ENCODE measurements around the gene SMPD2. TPM values are rescaled to one million over a fixed set of nuclear protein-coding genes. Genes with fewer than 3 reads are reported as not detected.

SMPD2 gene
- total RNA-seq, 1 experiment from 2014 or later = 12.3 TPM

DNA sequence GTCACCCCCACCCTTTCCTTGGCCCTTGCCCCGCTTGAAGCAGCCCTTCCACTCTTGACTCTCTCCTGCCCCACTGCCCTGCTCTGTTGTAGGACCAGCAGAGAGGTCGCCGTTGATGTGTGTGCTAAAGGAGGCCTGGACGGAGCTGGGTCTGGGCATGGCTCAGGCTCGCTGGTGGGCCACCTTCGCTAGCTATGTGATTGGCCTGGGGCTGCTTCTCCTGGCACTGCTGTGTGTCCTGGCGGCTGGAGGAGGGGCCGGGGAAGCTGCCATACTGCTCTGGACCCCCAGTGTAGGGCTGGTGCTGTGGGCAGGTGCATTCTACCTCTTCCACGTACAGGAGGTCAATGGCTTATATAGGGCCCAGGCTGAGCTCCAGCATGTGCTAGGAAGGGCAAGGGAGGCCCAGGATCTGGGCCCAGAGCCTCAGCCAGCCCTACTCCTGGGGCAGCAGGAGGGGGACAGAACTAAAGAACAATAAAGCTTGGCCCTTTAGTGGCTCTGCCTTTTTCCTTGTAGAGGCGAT lies 3.0 kb downstream of the SMPD2 start:
- intact Hi-C loops (cut with micrococcal nuclease; ENCODE audit: unreplicated experiment) = loop anchor here (10.0 kb wide), 1 partner anchor 259 kb away; no protein-coding TSS in a partner anchor
- CTCF ChIA-PET = interaction anchor here (0.6 kb wide), 1 partner anchor 1880 kb away, joined by 3 read pairs; no protein-coding TSS in a partner anchor

DNA sequence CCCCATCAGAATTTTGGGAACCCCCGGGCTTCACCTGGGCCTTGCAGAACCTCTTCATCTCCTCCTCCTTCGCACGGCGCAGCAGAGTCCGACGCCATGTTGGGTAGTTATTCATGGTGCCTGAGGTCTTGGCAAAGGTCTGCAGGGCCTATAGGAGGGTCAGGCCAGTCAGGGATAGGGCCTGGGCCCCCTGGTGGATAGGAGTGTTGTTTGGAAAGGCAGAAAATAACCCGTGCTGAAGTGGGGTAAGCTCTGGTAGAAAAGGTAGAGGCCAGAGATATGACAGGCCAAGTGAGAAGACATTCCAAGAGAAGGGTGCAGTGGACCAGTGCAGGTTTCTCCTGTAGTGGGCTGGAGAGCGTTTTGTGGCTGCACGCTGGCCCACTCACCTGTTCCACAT lies 4.9 kb downstream of the SMPD2 start:
- intact Hi-C loops (cut with micrococcal nuclease; ENCODE audit: unreplicated experiment) = loop anchor here (5.0 to 10.0 kb wide), 2 partner anchors 37 to 261 kb away; partner anchors contain the start of gene ZBTB24
- H3K36me3 Mint-ChIP-seq (ENCODE audit: insufficient read depth, unreplicated experiment) = peaks cover 15% of the 10 kb centered on the region
- CTCF ChIA-PET = interaction anchor here (1.0 kb wide), 1 partner anchor 61 kb away, joined by 3 read pairs; no protein-coding TSS in a partner anchor

More for the DNA sequence above, 3.0 kb downstream of the SMPD2 start:
- POLR2A ChIA-PET = no interaction called here
- TF ChIP-seq, protein P1, sequence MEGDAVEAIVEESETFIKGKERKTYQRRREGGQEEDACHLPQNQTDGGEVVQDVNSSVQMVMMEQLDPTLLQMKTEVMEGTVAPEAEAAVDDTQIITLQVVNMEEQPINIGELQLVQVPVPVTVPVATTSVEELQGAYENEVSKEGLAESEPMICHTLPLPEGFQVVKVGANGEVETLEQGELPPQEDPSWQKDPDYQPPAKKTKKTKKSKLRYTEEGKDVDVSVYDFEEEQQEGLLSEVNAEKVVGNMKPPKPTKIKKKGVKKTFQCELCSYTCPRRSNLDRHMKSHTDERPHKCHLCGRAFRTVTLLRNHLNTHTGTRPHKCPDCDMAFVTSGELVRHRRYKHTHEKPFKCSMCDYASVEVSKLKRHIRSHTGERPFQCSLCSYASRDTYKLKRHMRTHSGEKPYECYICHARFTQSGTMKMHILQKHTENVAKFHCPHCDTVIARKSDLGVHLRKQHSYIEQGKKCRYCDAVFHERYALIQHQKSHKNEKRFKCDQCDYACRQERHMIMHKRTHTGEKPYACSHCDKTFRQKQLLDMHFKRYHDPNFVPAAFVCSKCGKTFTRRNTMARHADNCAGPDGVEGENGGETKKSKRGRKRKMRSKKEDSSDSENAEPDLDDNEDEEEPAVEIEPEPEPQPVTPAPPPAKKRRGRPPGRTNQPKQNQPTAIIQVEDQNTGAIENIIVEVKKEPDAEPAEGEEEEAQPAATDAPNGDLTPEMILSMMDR (IDR thresholded peaks at IDR 0.05; ENCODE audit: insufficient read depth in 1 of 2, low read depth in 1 of 2, low read length in 1 of 2, severe bottlenecking in 1 of 2, unreplicated experiment in 1 of 2) = no peak
- H3K9me3 Mint-ChIP-seq (ENCODE audit: unreplicated experiment) = no peaks in the 10 kb centered on the region
- H3K27ac Mint-ChIP-seq (ENCODE audit: unreplicated experiment) = no peak overlapping the region
- H3K27me3 Mint-ChIP-seq (ENCODE audit: insufficient read depth, unreplicated experiment) = no peaks in the 10 kb centered on the region
- Histone ChIP-seq H3K27me3 (replicated peaks; ENCODE audit: control insufficient read depth, insufficient read depth, low read length) (no peaks in the 10 kb centered on the region), H3K4me3 (ENCODE audit: low read depth, low read length) (no peak overlapping the region), H3K36me3 (ENCODE audit: control insufficient read depth, insufficient read depth, low read length) (no peaks in the 10 kb centered on the region), H3K9me3 (no peaks in the 10 kb centered on the region), H3K4me1 (peaks cover 7% of the 10 kb centered on the region)
- no TSS peak for BruUV-seq (replicated peaks)
- H3K4me1 Mint-ChIP-seq (ENCODE audit: low read depth, unreplicated experiment) = no peaks in the 10 kb centered on the region
- no peak for DNase-seq
- no peak overlapping the region for H3K4me3 Mint-ChIP-seq (ENCODE audit: unreplicated experiment)
- peaks cover 8% of the 10 kb centered on the region for H3K36me3 Mint-ChIP-seq (ENCODE audit: insufficient read depth, unreplicated experiment)

DNA sequence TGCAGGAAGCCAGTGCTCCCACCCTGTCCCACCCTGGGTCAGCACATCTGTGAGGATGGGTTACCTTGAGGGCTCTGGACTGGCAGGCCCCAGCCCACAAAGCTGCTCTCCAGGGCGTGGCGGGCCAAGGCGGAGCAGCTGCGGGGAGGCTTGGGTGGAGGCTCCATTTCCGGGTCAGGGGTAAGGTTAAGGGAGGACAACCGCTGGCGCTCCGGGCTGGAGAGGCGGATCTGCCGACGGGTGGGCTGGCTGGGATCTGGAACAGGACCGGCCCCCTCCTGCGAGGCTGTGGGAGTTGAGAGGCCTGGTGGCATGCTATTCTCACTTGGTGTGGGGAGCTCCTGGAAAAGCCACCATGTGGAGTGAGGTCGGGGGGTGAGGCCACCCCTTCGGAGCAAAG lies 5.5 kb downstream of the SMPD2 start:
- Mint-ChIP-seq H3K4me1 (ENCODE audit: low read depth, unreplicated experiment) (no peaks in the 10 kb centered on the region), H3K36me3 (ENCODE audit: insufficient read depth, unreplicated experiment) (peaks cover 15% of the 10 kb centered on the region), H3K27me3 (ENCODE audit: insufficient read depth, unreplicated experiment) (no peaks in the 10 kb centered on the region), H3K4me3 (ENCODE audit: unreplicated experiment) (no peak overlapping the region), H3K27ac (ENCODE audit: unreplicated experiment) (no peak overlapping the region), H3K9me3 (ENCODE audit: unreplicated experiment) (no peaks in the 10 kb centered on the region)
- ChIA-PET CTCF (interaction anchor here (0.5 kb wide), 1 partner anchor 190 kb away, joined by 3 read pairs; no protein-coding TSS in a partner anchor), POLR2A (no interaction called here)
- H3K27me3 ChIP-seq (replicated peaks; ENCODE audit: control insufficient read depth, insufficient read depth, low read length) = no peaks in the 10 kb centered on the region
- H3K4me3 ChIP-seq (ENCODE audit: low read depth, low read length) = no peak overlapping the region
- TF ChIP-seq, protein P1 (IDR thresholded peaks at IDR 0.05; ENCODE audit: insufficient read depth in 1 of 2, low read depth in 1 of 2, low read length in 1 of 2, severe bottlenecking in 1 of 2, unreplicated experiment in 1 of 2) = no peak
- no peak for DNase-seq
- H3K4me1 ChIP-seq = peaks cover 7% of the 10 kb centered on the region
- H3K9me3 ChIP-seq = no peaks in the 10 kb centered on the region
- intact Hi-C loops (cut with micrococcal nuclease; ENCODE audit: unreplicated experiment) = loop anchor here (5.0 to 10.0 kb wide), 2 partner anchors 36 to 261 kb away; partner anchors contain the start of gene ZBTB24
- BruUV-seq (replicated peaks) = no TSS peak
- no peaks in the 10 kb centered on the region for H3K36me3 ChIP-seq (ENCODE audit: control insufficient read depth, insufficient read depth, low read length)

More for the DNA sequence above, 4.9 kb downstream of the SMPD2 start:
- Mint-ChIP-seq H3K4me1 (ENCODE audit: low read depth, unreplicated experiment) (no peaks in the 10 kb centered on the region), H3K27me3 (ENCODE audit: insufficient read depth, unreplicated experiment) (no peaks in the 10 kb centered on the region), H3K27ac (ENCODE audit: unreplicated experiment) (no peak overlapping the region), H3K4me3 (ENCODE audit: unreplicated experiment) (no peak overlapping the region), H3K9me3 (ENCODE audit: unreplicated experiment) (no peaks in the 10 kb centered on the region)
- H3K9me3 ChIP-seq = no peaks in the 10 kb centered on the region
- TF ChIP-seq, protein P1 (IDR thresholded peaks at IDR 0.05; ENCODE audit: insufficient read depth in 1 of 2, low read depth in 1 of 2, low read length in 1 of 2, severe bottlenecking in 1 of 2, unreplicated experiment in 1 of 2) = no peak
- no peak overlapping the region for H3K4me3 ChIP-seq (ENCODE audit: low read depth, low read length)
- no TSS peak for BruUV-seq (replicated peaks)
- DNase-seq = no peak
- no peaks in the 10 kb centered on the region for H3K27me3 ChIP-seq (replicated peaks; ENCODE audit: control insufficient read depth, insufficient read depth, low read length)
- peaks cover 7% of the 10 kb centered on the region for H3K4me1 ChIP-seq
- H3K36me3 ChIP-seq (ENCODE audit: control insufficient read depth, insufficient read depth, low read length) = no peaks in the 10 kb centered on the region
- POLR2A ChIA-PET = no interaction called here

Data from Caco-2 (cell line).